Caco-2 (cell line): Measurements from ENCODE around the gene ELAVL3. TPM values are rescaled to one million over a fixed set of nuclear protein-coding genes. Genes with fewer than 3 reads are reported as not detected.

Source experiments
- BruUV-seq: library from RNA; stranded (reverse); fragments of 400-500 nt; replicated peaks from 2 replicates; lab custom pipeline; 2021; lab: Mats Ljungman, UMichigan
- CTCF ChIA-PET: fragments of 300-600 bp; sonication (Branson Sonifier 250); formaldehyde crosslinking; loops from one replicate; lab custom pipeline; 2022; ENCODE audit warnings: antibody characterized with exemption; lab: Charles Lee
- POLR2A ChIA-PET: fragments of 300-600 bp; sonication (Branson Sonifier 250); formaldehyde crosslinking; loops from one replicate; lab custom pipeline; 2022; ENCODE audit warnings: antibody characterized with exemption; lab: Charles Lee
- DNase-seq, 2 experiments: peaks; one replicate each; pipeline versions ENCODE4 v3.0.0 to v3.0.0-alpha.2; 2020 to 2022
- H3K27me3 ChIP-seq: replicated peaks from 2 replicates; pipeline ENCODE4 v1.6.0; 2011; ENCODE audit warnings: low read length; ENCODE audit not compliant: control insufficient read depth, insufficient read depth
- H3K36me3 ChIP-seq: 2 replicates; pipeline ENCODE4 v1.5.1; 2011; ENCODE audit warnings: low read length; ENCODE audit not compliant: control insufficient read depth, insufficient read depth
- H3K4me1 ChIP-seq: fragments of 250-450 bp; sonication (Bioruptor Pico); 2 replicates; pipeline ENCODE4 v1.5.1; 2020; ENCODE audit warnings: mild to moderate bottlenecking
- H3K4me3 ChIP-seq: 2 replicates; pipeline ENCODE4 v1.5.1; 2011; ENCODE audit warnings: low read depth, mild to moderate bottlenecking, control low read depth, low read length
- H3K9me3 ChIP-seq: fragments of 250-450 bp; sonication (Bioruptor Pico); 2 replicates; pipeline ENCODE4 v1.5.1; 2020; ENCODE audit warnings: mild to moderate bottlenecking, moderate library complexity
- H3K27ac Mint-ChIP-seq: one replicate; pipeline ENCODE4 v1.8.0; 2022; ENCODE audit warnings: mixed read lengths; ENCODE audit not compliant: unreplicated experiment
- H3K27me3 Mint-ChIP-seq: one replicate; pipeline ENCODE4 v1.8.0; 2022; ENCODE audit warnings: mixed read lengths; ENCODE audit not compliant: insufficient read depth, unreplicated experiment
- H3K36me3 Mint-ChIP-seq: one replicate; pipeline ENCODE4 v1.8.0; 2022; ENCODE audit warnings: mild to moderate bottlenecking, mixed read lengths; ENCODE audit not compliant: insufficient read depth, unreplicated experiment
- H3K4me1 Mint-ChIP-seq: one replicate; pipeline ENCODE4 v1.8.0; 2022; ENCODE audit warnings: low read depth, mixed read lengths; ENCODE audit not compliant: unreplicated experiment
- H3K4me3 Mint-ChIP-seq: one replicate; pipeline ENCODE4 v1.8.0; 2022; ENCODE audit warnings: mild to moderate bottlenecking, moderate library complexity, mixed read lengths; ENCODE audit not compliant: unreplicated experiment
- H3K9me3 Mint-ChIP-seq: one replicate; pipeline ENCODE4 v1.8.0; 2022; ENCODE audit warnings: mixed read lengths; ENCODE audit not compliant: unreplicated experiment
- intact Hi-C: fragments of 100-400 bp; cut with micrococcal nuclease; formaldehyde crosslinking; loops from one replicate; pipeline ENCODE4 v1.10.0; 2022; ENCODE audit not compliant: unreplicated experiment
- total RNA-seq: library from RNA; stranded (reverse); gene quantifications from 2 replicates; pipeline ENCODE4 v1.2.3, GENCODE V29; 2022
- TF ChIP-seq, protein P1 (sequence below), 2 experiments: fragments of 200-600 bp in 1 of 2; IDR thresholded peaks; 1 replicate in 1 of 2; 2 replicates in 1 of 2; pipeline versions ENCODE4 v1.5.1 to v1.8.0; 2011 to 2022; ENCODE audit warnings: antibody characterized with exemption in 1 of 2, control low read depth in 1 of 2, inconsistent platforms in 1 of 2, low read depth in 1 of 2, low read length in 1 of 2, mild to moderate bottlenecking in 1 of 2, moderate library complexity in 1 of 2; ENCODE audit not compliant: insufficient read depth in 1 of 2, severe bottlenecking in 1 of 2, unreplicated experiment in 1 of 2

Gene ELAVL3
- total RNA-seq, 1 experiment from 2014 or later, result not detected

DNA sequence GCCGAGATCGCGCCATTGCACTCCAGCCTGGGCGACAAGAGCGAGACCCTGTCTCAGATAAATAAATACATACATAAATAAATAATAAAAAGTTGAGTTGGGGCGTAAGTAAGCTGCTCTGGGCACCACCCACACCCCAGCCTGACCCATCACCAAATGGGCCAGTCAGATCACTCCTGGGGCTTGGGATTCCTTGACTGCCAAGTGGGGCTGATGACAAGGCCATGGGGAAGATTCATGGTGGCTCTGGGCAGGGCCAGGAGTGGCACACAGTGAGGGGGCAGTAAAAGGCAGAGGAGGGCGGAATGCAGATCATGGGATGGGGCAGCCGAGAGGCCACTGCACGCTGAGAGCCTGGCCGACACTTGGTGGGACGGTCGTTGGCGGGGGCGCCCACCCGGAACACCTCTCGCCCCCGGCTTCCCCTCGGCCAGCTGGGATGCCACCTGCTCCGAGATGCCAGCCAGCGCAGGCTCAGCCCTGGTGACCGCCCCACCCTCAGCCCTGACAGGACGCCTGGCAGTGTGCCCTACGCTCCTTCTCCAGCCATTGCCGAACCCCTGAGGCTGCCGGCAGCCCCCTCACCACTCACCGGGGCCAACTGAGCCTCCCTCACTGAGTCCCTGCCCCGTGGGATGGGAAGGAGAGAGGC, 13.9 kb upstream of the ELAVL3 start:
- no peak overlapping the region for H3K4me3 ChIP-seq
- no peaks in the 10 kb centered on the region for H3K27me3 ChIP-seq
- peaks cover 12% of the 10 kb centered on the region for H3K4me1 ChIP-seq
- Mint-ChIP-seq H3K4me1 (peaks cover 8% of the 10 kb centered on the region), H3K4me3 (no peak overlapping the region), H3K27me3 (no peaks in the 10 kb centered on the region), H3K27ac (no peak overlapping the region), H3K9me3 (no peaks in the 10 kb centered on the region), H3K36me3 (peaks cover 14% of the 10 kb centered on the region)
- DNase-seq, result no peak
- TF ChIP-seq, protein P1, sequence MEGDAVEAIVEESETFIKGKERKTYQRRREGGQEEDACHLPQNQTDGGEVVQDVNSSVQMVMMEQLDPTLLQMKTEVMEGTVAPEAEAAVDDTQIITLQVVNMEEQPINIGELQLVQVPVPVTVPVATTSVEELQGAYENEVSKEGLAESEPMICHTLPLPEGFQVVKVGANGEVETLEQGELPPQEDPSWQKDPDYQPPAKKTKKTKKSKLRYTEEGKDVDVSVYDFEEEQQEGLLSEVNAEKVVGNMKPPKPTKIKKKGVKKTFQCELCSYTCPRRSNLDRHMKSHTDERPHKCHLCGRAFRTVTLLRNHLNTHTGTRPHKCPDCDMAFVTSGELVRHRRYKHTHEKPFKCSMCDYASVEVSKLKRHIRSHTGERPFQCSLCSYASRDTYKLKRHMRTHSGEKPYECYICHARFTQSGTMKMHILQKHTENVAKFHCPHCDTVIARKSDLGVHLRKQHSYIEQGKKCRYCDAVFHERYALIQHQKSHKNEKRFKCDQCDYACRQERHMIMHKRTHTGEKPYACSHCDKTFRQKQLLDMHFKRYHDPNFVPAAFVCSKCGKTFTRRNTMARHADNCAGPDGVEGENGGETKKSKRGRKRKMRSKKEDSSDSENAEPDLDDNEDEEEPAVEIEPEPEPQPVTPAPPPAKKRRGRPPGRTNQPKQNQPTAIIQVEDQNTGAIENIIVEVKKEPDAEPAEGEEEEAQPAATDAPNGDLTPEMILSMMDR (IDR thresholded peaks at IDR 0.05; ENCODE audit: insufficient read depth in 1 of 2, low read depth in 1 of 2, low read length in 1 of 2, severe bottlenecking in 1 of 2, unreplicated experiment in 1 of 2), result no peak
- H3K9me3 ChIP-seq, result no peaks in the 10 kb centered on the region
- no TSS peak for BruUV-seq
- ChIA-PET CTCF (interaction anchor here (0.6 kb wide), 1 partner anchor 23 kb away, joined by 4 read pairs; no protein-coding TSS in a partner anchor), POLR2A (no interaction called here)
- H3K36me3 ChIP-seq, result no peaks in the 10 kb centered on the region; the same call in 1 of the 2 replicates
- intact Hi-C loops, result no loop called here

DNA sequence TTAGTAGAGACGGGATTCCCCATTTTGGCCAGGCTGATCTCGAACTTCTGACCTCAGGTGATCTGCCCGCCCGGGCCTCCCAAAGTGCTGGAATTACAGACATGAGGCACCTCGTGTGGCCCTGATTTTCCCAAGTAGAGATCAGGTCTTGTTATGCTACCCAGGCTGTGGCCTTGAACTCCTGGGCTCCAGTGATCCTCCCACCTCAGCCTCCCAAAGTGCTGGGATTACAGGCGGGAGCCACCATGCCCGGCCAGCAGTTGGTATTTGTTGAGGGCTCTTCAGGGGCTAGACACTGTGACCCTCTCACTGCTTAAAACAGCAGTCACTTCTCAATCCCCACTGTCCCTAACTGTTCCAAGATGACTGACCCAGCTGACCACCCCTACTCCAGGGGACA, 8.5 kb upstream of the ELAVL3 start:
- H3K36me3 Mint-ChIP-seq, result peaks cover 13% of the 10 kb centered on the region
- no peaks in the 10 kb centered on the region for H3K9me3 Mint-ChIP-seq
- Histone ChIP-seq H3K4me1 (peaks cover 13% of the 10 kb centered on the region), H3K9me3 (no peaks in the 10 kb centered on the region), H3K36me3 (no peaks in the 10 kb centered on the region), H3K4me3 (no peak overlapping the region), H3K27me3 (no peaks in the 10 kb centered on the region)
- no peak for DNase-seq
- H3K27me3 Mint-ChIP-seq, result no peaks in the 10 kb centered on the region
- no peak overlapping the region for H3K27ac Mint-ChIP-seq
- H3K4me3 Mint-ChIP-seq, result no peak overlapping the region
- H3K4me1 Mint-ChIP-seq, result peaks cover 8% of the 10 kb centered on the region
- TF ChIP-seq, protein P1 (IDR thresholded peaks at IDR 0.05; ENCODE audit: insufficient read depth in 1 of 2, low read depth in 1 of 2, low read length in 1 of 2, severe bottlenecking in 1 of 2, unreplicated experiment in 1 of 2), result no peak
- no TSS peak for BruUV-seq
- ChIA-PET CTCF (no interaction called here), POLR2A (no interaction called here)
- intact Hi-C loops, result no loop called here

DNA sequence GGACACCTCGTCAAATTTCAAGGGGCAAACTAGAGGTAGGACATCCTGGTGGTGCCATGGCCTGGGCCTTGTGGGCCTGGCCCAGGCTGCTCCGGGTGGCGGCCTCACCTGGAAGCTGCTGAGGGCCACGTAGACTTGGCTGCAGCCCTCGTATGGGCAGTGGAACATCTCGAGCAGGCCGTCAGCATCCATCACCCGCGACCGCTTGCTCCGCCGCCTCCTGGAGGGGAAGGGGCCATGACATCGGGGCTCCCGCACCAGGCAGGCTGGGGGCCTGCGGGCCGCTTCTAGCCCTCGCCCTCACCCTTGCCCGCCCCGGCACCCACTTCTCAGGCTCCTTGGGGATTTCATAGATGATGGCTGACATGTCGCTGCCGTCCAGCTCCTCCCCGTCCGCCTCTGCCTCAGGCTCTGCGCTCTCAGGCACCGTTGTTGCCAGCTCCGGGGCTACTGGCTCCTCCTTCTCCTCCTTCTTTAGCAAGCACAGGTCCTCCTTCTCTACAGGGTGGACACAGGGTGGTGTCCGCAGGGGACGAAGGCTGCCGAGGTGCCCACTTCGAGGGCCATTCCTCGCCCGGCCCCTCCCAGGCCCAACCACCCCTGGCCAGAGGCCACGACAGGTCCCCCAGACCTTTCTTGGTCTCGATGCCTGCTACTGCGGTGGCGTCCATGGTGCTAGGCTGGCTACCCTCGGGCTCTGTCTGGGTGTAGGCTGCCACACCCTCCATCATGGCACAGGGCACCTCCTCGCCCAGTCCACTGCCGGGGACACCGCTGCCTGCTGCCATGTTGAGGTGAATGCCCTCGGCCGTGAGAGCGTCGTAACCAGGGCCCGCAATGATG, 6.0 kb upstream of the ELAVL3 start:
- CTCF ChIA-PET, result no interaction called here

More for the DNA sequence above, 6.0 kb upstream of the ELAVL3 start:
- BruUV-seq, result no TSS peak
- Histone ChIP-seq H3K9me3 (no peaks in the 10 kb centered on the region), H3K36me3 (no peaks in the 10 kb centered on the region), H3K27me3 (no peaks in the 10 kb centered on the region), H3K4me1 (peaks cover 17% of the 10 kb centered on the region), H3K4me3 (no peak overlapping the region)
- no peaks in the 10 kb centered on the region for H3K9me3 Mint-ChIP-seq
- H3K27me3 Mint-ChIP-seq, result no peaks in the 10 kb centered on the region
- no peak for DNase-seq
- intact Hi-C loops, result no loop called here
- peaks cover 8% of the 10 kb centered on the region for H3K4me1 Mint-ChIP-seq
- H3K27ac Mint-ChIP-seq, result no peak overlapping the region
- TF ChIP-seq, protein P1 (IDR thresholded peaks at IDR 0.05; ENCODE audit: insufficient read depth in 1 of 2, low read depth in 1 of 2, low read length in 1 of 2, severe bottlenecking in 1 of 2, unreplicated experiment in 1 of 2), result no peak
- peaks cover 15% of the 10 kb centered on the region for H3K36me3 Mint-ChIP-seq
- no peak overlapping the region for H3K4me3 Mint-ChIP-seq
- POLR2A ChIA-PET, result no interaction called here
